Ishikawa (cell line): ENCODE data around the gene SLC25A18.

Experiments
- CEBPB ChIP-seq: IDR thresholded peaks from 2 replicates; pipeline ENCODE4 v1.6.1; 2012
- CREB1 ChIP-seq: IDR thresholded peaks from 2 replicates; pipeline ENCODE4 v1.6.1; 2012; ENCODE audit warnings: low read depth
- EP300 ChIP-seq: IDR thresholded peaks from 2 replicates; pipeline ENCODE4 v1.6.1; 2012; ENCODE audit warnings: borderline replicate concordance
- MAX ChIP-seq: IDR thresholded peaks from 2 replicates; pipeline ENCODE4 v1.6.1; 2012
- REST ChIP-seq: IDR thresholded peaks from 2 replicates; pipeline ENCODE4 v1.6.1; 2012; ENCODE audit warnings: low read depth, mild to moderate bottlenecking
- ZBTB7A ChIP-seq: IDR thresholded peaks from 2 replicates; pipeline ENCODE4 v1.6.1; 2012; ENCODE audit warnings: low read depth

GRCh38 chr22:17548010-17548755 lies 15.1 kb upstream of the SLC25A18 start:
- TF ChIP-seq MAX = no peak
- TF ChIP-seq CEBPB = no peak
- no peak for TF ChIP-seq CREB1
- no peak for TF ChIP-seq REST
- TF ChIP-seq ZBTB7A = no peak
- TF ChIP-seq EP300 = no peak
